Ecto neural progenitor cell (in vitro differentiated cells): Measurements from ENCODE around the gene B4GALT3.

Experiments used
- DNase-seq: peaks from one replicate; pipeline ENCODE4 v3.0.0-alpha.2; 2018; ENCODE audit warnings: low spot score

The B4GALT3 gene

GRCh38 chr1:161188381-161188780 lies 11.1 kb upstream of the B4GALT3 start:
- DNase-seq, result no peak

- DNase-seq, result no peak
Observed at GRCh38 chr1:161187311-161187710, 10.0 kb upstream of the B4GALT3 start.

- DNase-seq, result no peak
Observed at GRCh38 chr1:161185732-161186311, 8.5 kb upstream of the B4GALT3 start.

GRCh38 chr1:161185282-161185682 lies 8.0 kb upstream of the B4GALT3 start:
- no peak for DNase-seq

GRCh38 chr1:161182214-161182613 lies 4.9 kb upstream of the B4GALT3 start:
- DNase-seq, result no peak

- no peak for DNase-seq
Observed at GRCh38 chr1:161180639-161181038, 3.3 kb upstream of the B4GALT3 start.

- no peak for DNase-seq
Observed at GRCh38 chr1:161179698-161180097, 2.4 kb upstream of the B4GALT3 start.

GRCh38 chr1:161177936-161178244 lies 583 bp upstream of the B4GALT3 start:
- no peak for DNase-seq

- DNase-seq, result no peak
Observed at GRCh38 chr1:161176468-161177111, 717 bp downstream of the B4GALT3 start.

GRCh38 chr1:161175771-161176453 lies 1.4 kb downstream of the B4GALT3 start:
- DNase-seq, result no peak

GRCh38 chr1:161174911-161175310 lies 2.4 kb downstream of the B4GALT3 start:
- DNase-seq, result no peak

- no peak for DNase-seq
Observed at GRCh38 chr1:161173711-161174110, 3.6 kb downstream of the B4GALT3 start.

- no peak for DNase-seq
Observed at GRCh38 chr1:161172776-161173376, 4.4 kb downstream of the B4GALT3 start.

GRCh38 chr1:161172349-161172748 lies 5.0 kb downstream of the B4GALT3 start:
- no peak for DNase-seq

- no peak for DNase-seq
Observed at GRCh38 chr1:161171696-161172095, 5.6 kb downstream of the B4GALT3 start.

- DNase-seq, result no peak
Observed at GRCh38 chr1:161171191-161171590, 6.1 kb downstream of the B4GALT3 start.

- no peak for DNase-seq
Observed at GRCh38 chr1:161168906-161169305, 8.4 kb downstream of the B4GALT3 start.

- peak; percentile 64 for DNase-seq
Observed at GRCh38 chr1:161166669-161167548, 10.4 kb downstream of the B4GALT3 start.

- peak; percentile 95 for DNase-seq
Observed at GRCh38 chr1:161165742-161166668, 11.3 kb downstream of the B4GALT3 start, which contains the start of gene PPOX. PPOX (plus strand) TSS chr1:161166426; CDS start chr1:161166848, 422 bp downstream.

GRCh38 chr1:161164901-161165610 lies 12.3 kb downstream of the B4GALT3 start:
- peak; percentile 46 for DNase-seq
